GM13977 (cell line): ENCODE measurements around the gene DHRSX.

ENCODE experiments used
- DNase-seq: peaks from one replicate; pipeline ENCODE4 v3.0.0; 2012; ENCODE audit warnings: low spot score
- CTCF ChIP-seq: IDR thresholded peaks from 2 replicates; pipeline ENCODE4 v1.5.1; 2012; ENCODE audit warnings: mild to moderate bottlenecking, control low read depth; ENCODE audit not compliant: insufficient read depth; ENCODE audit errors: extremely low read depth, missing control alignments
- in situ Hi-C: fragments of 300-500 bp; cut with MboI; formaldehyde crosslinking; loops from one replicate; pipeline ENCODE4 v1.12.0; 2022; ENCODE audit warnings: low sequenced_read_pairs, low pct_unique_long_range_greater_than_20kb, mixed read lengths, inconsistent platforms; ENCODE audit not compliant: unreplicated experiment

The DHRSX gene

GRCh38 chrX:2176274-2176673 is 324.5 kb downstream of the DHRSX start:
- no peak for TF ChIP-seq CTCF
- in situ Hi-C loops, result no loop called here
- DNase-seq, result no peak

GRCh38 chrX:2172359-2172758 is 328.4 kb downstream of the DHRSX start:
- in situ Hi-C loops, result no loop called here
- TF ChIP-seq CTCF, result no peak
- DNase-seq, result no peak
